Measurements from ENCODE around the gene FOXA3.
"Not testable (repeated sequence)": the region's sequence is repeated elsewhere in the genome, so short reads cannot be mapped to it uniquely, and the experiment has no call there.

Gene FOXA3

GRCh38 chr19:45828945-45829344 is 35.2 kb upstream of the FOXA3 start:
- DNase-seq = no peak

- DNase-seq = no peak
Observed at GRCh38 chr19:45834970-45835369, 29.2 kb upstream of the FOXA3 start.

GRCh38 chr19:45842198-45842597 is 21.9 kb upstream of the FOXA3 start:
- no peak for DNase-seq

GRCh38 chr19:45847663-45848062 is 16.5 kb upstream of the FOXA3 start:
- DNase-seq = no peak

GRCh38 chr19:45848922-45849321 is 15.2 kb upstream of the FOXA3 start:
- DNase-seq = no peak

- no peak for DNase-seq
Observed at GRCh38 chr19:45852145-45852750, 11.9 kb upstream of the FOXA3 start.

- DNase-seq = no peak
Observed at GRCh38 chr19:45852983-45853382, 11.1 kb upstream of the FOXA3 start.

GRCh38 chr19:45854167-45854778 is 9.9 kb upstream of the FOXA3 start:
- DNase-seq = no peak

- peak; percentile 2 for DNase-seq
Observed at GRCh38 chr19:45860359-45861259, 3.5 kb upstream of the FOXA3 start.

GRCh38 chr19:45862271-45862563 is 1.9 kb upstream of the FOXA3 start:
- DNase-seq = peak; percentile 1

GRCh38 chr19:45862564-45863334 is 1.4 kb upstream of the FOXA3 start, which contains the start of gene SYMPK:
Gene SYMPK (minus strand): TSS chr19:45863147. CDS start chr19:45854495, 8,652 bp downstream.
- DNase-seq = peak; percentile 99

- no peak for DNase-seq
Observed at GRCh38 chr19:45863335-45863839, 739 bp upstream of the FOXA3 start.

GRCh38 chr19:45864629-45865082 is 530 bp downstream of the FOXA3 start:
- DNase-seq = no peak

- DNase-seq = no peak
Observed at GRCh38 chr19:45865269-45865948, 1.3 kb downstream of the FOXA3 start.

GRCh38 chr19:45866400-45867176 is 2.5 kb downstream of the FOXA3 start:
- DNase-seq = no peak

- DNase-seq = not testable (repeated sequence)
Observed at GRCh38 chr19:45867241-45867640, 3.1 kb downstream of the FOXA3 start.

GRCh38 chr19:45870798-45871197 is 6.7 kb downstream of the FOXA3 start:
- no peak for DNase-seq

- DNase-seq = no peak
Observed at GRCh38 chr19:45872095-45872919, 8.2 kb downstream of the FOXA3 start.

- DNase-seq = no peak
Observed at GRCh38 chr19:45873219-45873772, 9.2 kb downstream of the FOXA3 start.

GRCh38 chr19:45874620-45874966 is 10.5 kb downstream of the FOXA3 start:
- DNase-seq = no peak

- DNase-seq = no peak
Observed at GRCh38 chr19:45876161-45876410, 12.0 kb downstream of the FOXA3 start.

Measured in inflammatory macrophage treated with lipopolysaccharide for 4 hours (primary cell).